ENCODE results near the gene TMEM164. TPM values are rescaled to one million over a fixed set of nuclear protein-coding genes. Genes with fewer than 3 reads are reported as not detected.

TMEM164 gene
- total and polyA plus RNA-seq, 2 of the 4 experiments (the other 2 are of a cell fraction) = 6.3 to 7.1 TPM

DNA sequence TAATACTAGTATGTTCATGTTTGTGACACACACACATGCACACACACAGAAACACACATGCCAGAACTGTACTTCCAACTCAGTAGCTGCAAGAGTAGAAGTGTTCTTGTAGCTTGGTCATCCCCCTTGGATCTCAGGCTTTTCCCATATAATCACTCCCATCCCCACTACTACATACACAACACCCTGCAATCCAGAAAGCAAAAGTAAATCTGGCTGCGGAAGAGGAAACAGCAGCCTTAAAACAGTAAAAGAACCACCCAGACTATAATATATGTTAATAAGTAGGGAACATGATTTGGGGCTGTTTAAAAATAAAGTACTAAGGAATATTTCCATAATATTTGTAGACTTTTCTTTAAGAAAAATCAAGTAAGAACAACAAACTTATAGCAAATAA lies 211.8 kb downstream of the TMEM164 start:
- ChIA-PET POLR2A (ENCODE audit: unreplicated experiment) (no interaction called here), CTCF (interaction anchor here (0.7 to 1.1 kb wide), 2 partner anchors 9 kb away, joined by 3 to 10 read pairs; no protein-coding TSS in a partner anchor)
- Histone ChIP-seq H3K4me1 (ENCODE audit: control insufficient read depth, insufficient read depth, low read length) (peaks cover 5% of the 10 kb centered on the region), H3K56ac (ENCODE audit: extremely low read depth, insufficient read depth, low read length) (no peak overlapping the region), H3K4ac (ENCODE audit: low read depth, low read length) (0 out of 2 replicates have a peak overlapping the region, but pooled peaks have one; percentile 35), H2BK5ac (ENCODE audit: low read depth, low read length, poor library complexity, severe bottlenecking) (peak overlapping the region; percentile 55), H3K9ac (ENCODE audit: low read depth, low read length) (no peak overlapping the region), H3K18ac (ENCODE audit: low read depth, low read length) (peak overlapping the region; percentile 24; the same call in 1 of the 2 replicates), H3K9me3 (ENCODE audit: control insufficient read depth, insufficient read depth, low read length) (no peaks in the 10 kb centered on the region), H4K5ac (ENCODE audit: low read depth, low read length) (no peak overlapping the region; the same call in 1 of the 2 replicates), H3K27ac (ENCODE audit: insufficient read depth, low read length) (no peak overlapping the region), H2BK15ac (ENCODE audit: low read depth, low read length) (no peak overlapping the region), H4K8ac (ENCODE audit: low read depth in 2 of 2, low read length in 2 of 2) (no peak overlapping the region), H3K4me2 (ENCODE audit: low read depth, low read length) (no peak overlapping the region), H3K9me1 (ENCODE audit: insufficient read depth, low read length) (no peaks in the 10 kb centered on the region), H2AK9ac (replicated peaks; ENCODE audit: low read depth, low read length, poor library complexity) (no peak overlapping the region), H2AK5ac (ENCODE audit: low read depth, low read length) (no peak overlapping the region), H4K91ac (ENCODE audit: insufficient read depth, low read depth, low read length) (peak overlapping the region; percentile 31; the same call in 1 of the 2 replicates), H2BK20ac (ENCODE audit: low read depth, low read length) (no peak overlapping the region), H3K79me1 (ENCODE audit: low read depth in 1 of 2, low read length in 2 of 2) (peaks cover 6 to 9% of the 10 kb centered on the region in 2 experiments; a peak in 3 of 4 replicates), H3K36me3 (ENCODE audit: control insufficient read depth, insufficient read depth, low read length) (no peaks in the 10 kb centered on the region), H3K23ac (ENCODE audit: low read depth, low read length) (0 out of 2 replicates have a peak overlapping the region, but pooled peaks have one; percentile 32), H3K14ac (replicated peaks; ENCODE audit: low read depth, low read length) (0 out of 2 replicates have a peak overlapping the region, but pooled peaks have one; percentile 17), H2BK120ac (ENCODE audit: low read depth, low read length) (no peak overlapping the region), H3K27me3 (ENCODE audit: control insufficient read depth, insufficient read depth, low read length) (no peaks in the 10 kb centered on the region), H3K4me3 (ENCODE audit: insufficient read depth, low read depth, low read length) (no peak overlapping the region), H2AFZ (replicated peaks; ENCODE audit: low read length, poor library complexity) (no peak overlapping the region), H4K20me1 (ENCODE audit: insufficient read depth, low read length) (no peaks in the 10 kb centered on the region)
- no CpG with 5 or more reads among the region's 1 CpG for WGBS, 2 experiments (ENCODE audit: extremely low coverage in 2 of 2, insufficient read length in 1 of 2)
- ATAC-seq (ENCODE audit: low read depth) (no peak), DNase-seq (no peak)
- BruUV-seq (replicated peaks) = no TSS peak
- dilution Hi-C loops (cut with HindIII; ENCODE audit: low sequenced_read_pairs, unreplicated experiment) (no loop called here), in situ Hi-C loops (cut with MboI; ENCODE audit: low sequenced_read_pairs) (no loop called here), intact Hi-C loops (cut with micrococcal nuclease) (no loop called here)
- TF ChIP-seq POLR2A (IDR thresholded peaks at IDR 0.05; ENCODE audit: low read depth, low read length) (no peak), CHD1 (IDR thresholded peaks at IDR 0.05; ENCODE audit: low read depth, low read length) (no peak), RFX5 (IDR thresholded peaks at IDR 0.05; ENCODE audit: low read depth, low read length) (no peak), MAFK (IDR thresholded peaks at IDR 0.05; ENCODE audit: low read depth, low read length) (no peak), NFE2L2 (IDR thresholded peaks at IDR 0.05; ENCODE audit: low read depth, low read length) (no peak), RAD21 (IDR thresholded peaks at IDR 0.05; ENCODE audit: low read length) (no peak), SMC3 (IDR thresholded peaks at IDR 0.05; ENCODE audit: low read depth, low read length) (no peak), FOS (IDR thresholded peaks at IDR 0.05; ENCODE audit: low read depth, low read length) (no peak), BHLHE40 (IDR thresholded peaks at IDR 0.05; ENCODE audit: low read depth, low read length) (no peak), MAZ (IDR thresholded peaks at IDR 0.05; ENCODE audit: borderline replicate concordance, low read depth, low read length) (no peak), CEBPB (IDR thresholded peaks at IDR 0.05; ENCODE audit: low read depth, low read length) (no peak)
- TF ChIP-seq, protein P1, sequence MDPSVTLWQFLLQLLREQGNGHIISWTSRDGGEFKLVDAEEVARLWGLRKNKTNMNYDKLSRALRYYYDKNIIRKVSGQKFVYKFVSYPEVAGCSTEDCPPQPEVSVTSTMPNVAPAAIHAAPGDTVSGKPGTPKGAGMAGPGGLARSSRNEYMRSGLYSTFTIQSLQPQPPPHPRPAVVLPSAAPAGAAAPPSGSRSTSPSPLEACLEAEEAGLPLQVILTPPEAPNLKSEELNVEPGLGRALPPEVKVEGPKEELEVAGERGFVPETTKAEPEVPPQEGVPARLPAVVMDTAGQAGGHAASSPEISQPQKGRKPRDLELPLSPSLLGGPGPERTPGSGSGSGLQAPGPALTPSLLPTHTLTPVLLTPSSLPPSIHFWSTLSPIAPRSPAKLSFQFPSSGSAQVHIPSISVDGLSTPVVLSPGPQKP (IDR thresholded peaks at IDR 0.05; ENCODE audit: borderline replicate concordance, low read depth, low read length) = no peak
- TF ChIP-seq, protein P2, sequence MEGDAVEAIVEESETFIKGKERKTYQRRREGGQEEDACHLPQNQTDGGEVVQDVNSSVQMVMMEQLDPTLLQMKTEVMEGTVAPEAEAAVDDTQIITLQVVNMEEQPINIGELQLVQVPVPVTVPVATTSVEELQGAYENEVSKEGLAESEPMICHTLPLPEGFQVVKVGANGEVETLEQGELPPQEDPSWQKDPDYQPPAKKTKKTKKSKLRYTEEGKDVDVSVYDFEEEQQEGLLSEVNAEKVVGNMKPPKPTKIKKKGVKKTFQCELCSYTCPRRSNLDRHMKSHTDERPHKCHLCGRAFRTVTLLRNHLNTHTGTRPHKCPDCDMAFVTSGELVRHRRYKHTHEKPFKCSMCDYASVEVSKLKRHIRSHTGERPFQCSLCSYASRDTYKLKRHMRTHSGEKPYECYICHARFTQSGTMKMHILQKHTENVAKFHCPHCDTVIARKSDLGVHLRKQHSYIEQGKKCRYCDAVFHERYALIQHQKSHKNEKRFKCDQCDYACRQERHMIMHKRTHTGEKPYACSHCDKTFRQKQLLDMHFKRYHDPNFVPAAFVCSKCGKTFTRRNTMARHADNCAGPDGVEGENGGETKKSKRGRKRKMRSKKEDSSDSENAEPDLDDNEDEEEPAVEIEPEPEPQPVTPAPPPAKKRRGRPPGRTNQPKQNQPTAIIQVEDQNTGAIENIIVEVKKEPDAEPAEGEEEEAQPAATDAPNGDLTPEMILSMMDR (conservative IDR thresholded peaks at IDR 0.05; ENCODE audit: low read depth, low read length) = no peak

Data from IMR-90 (cell line).